Activated T-cell treated with anti-CD3 and anti-CD28 coated beads, Interleukin-2, amount 50 U/mL, for 1 hour (primary cell): ENCODE data around the gene NNAT.

Experiments
- DNase-seq: peaks from one replicate; pipeline ENCODE4 v3.0.0-alpha.2; 2020

The NNAT gene

GRCh38 chr20:37503256-37503927 lies 17.7 kb upstream of the NNAT start:
- no peak for DNase-seq

GRCh38 chr20:37504404-37505096 lies 16.5 kb upstream of the NNAT start:
- DNase-seq = no peak

GRCh38 chr20:37505263-37506151 lies 15.5 kb upstream of the NNAT start:
- no peak for DNase-seq

GRCh38 chr20:37506152-37506725 lies 14.8 kb upstream of the NNAT start:
- DNase-seq = no peak

GRCh38 chr20:37510226-37510625 lies 10.8 kb upstream of the NNAT start:
- no peak for DNase-seq

- DNase-seq = no peak
Measured at GRCh38 chr20:37511610-37512275, 9.3 kb upstream of the NNAT start.

GRCh38 chr20:37513779-37514359 lies 7.2 kb upstream of the NNAT start:
- DNase-seq = no peak

- no peak for DNase-seq
Measured at GRCh38 chr20:37515876-37516275, 5.2 kb upstream of the NNAT start.

- no peak for DNase-seq
Measured at GRCh38 chr20:37516811-37517750, 4.0 kb upstream of the NNAT start.

- DNase-seq = no peak
Measured at GRCh38 chr20:37518059-37518458, 3.0 kb upstream of the NNAT start.

GRCh38 chr20:37518606-37519507 lies 2.2 kb upstream of the NNAT start:
- DNase-seq = no peak

- DNase-seq = no peak
Measured at GRCh38 chr20:37519508-37520418, 1.3 kb upstream of the NNAT start.

- no peak for DNase-seq
Measured at GRCh38 chr20:37520419-37520955, 563 bp upstream of the NNAT start.

- DNase-seq = no peak
Measured at GRCh38 chr20:37522260-37523011, 1.4 kb downstream of the NNAT start.

GRCh38 chr20:37523012-37523391 lies 2.0 kb downstream of the NNAT start:
- no peak for DNase-seq

- no peak for DNase-seq
Measured at GRCh38 chr20:37523911-37524700, 3.1 kb downstream of the NNAT start.
